ENCODE results near the gene FKBP1B. TPM values are rescaled to one million over a fixed set of nuclear protein-coding genes. Genes with fewer than 3 reads are reported as not detected.
A peak's percentile ranks its signal among the peaks of the same experiment; 100 is the strongest.

FKBP1B gene
- 2.9 and 3.7 TPM in 2 replicates for total RNA-seq (2021)
- percentile 26 among the genes with signal in this experiment for Bru-seq, nascent RNA
- percentile 39 among the genes with signal in this experiment for BruChase-seq, experiment 1, labeled RNA remaining after a 2-hour chase
- percentile 39 among the genes with signal in this experiment for BruChase-seq, experiment 2, labeled RNA remaining after a 6-hour chase
- long read RNA-seq, partial matches to known transcripts: 0 of 9 reads
- long read RNA-seq, other reads (novel, unspliced or antisense): 4 of 9 reads

DNA sequence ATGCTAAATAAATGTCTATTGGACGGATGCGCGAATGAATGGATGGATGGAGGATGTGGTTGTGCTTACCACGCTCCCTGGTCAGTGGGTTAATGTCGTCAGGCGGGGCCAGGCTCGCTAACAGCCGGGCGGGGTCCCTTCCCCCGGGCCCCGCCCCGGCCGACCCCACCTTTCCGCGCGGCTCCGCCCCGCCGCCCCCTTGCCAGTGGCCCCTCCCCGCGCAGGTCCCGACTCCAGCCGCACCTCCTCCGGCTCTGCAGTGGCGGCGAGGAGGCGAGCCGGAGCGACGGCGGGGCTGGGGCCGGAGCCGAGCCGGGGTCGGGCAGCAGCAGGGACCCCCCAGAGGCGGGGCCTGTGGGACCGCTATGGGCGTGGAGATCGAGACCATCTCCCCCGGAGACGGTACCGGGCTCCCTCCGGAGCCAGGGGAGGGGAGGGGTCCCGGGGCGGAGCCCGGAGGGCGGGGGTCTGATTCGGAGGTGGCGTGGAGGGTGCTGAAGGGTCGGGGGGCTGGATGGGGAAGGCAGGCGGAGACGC, at the start of gene FKBP1B:
FKBP1B (plus strand) TSS at position 257 of the 537 bp plus-strand sequence; CDS start at position 366, 109 bp downstream.
- H3K27ac ChIP-seq (ENCODE audit: low read depth, low read length, poor library complexity, severe bottlenecking): no peak within 1 kb of the TSS
- POLR2A ChIA-PET (ENCODE audit: low non-redundant PET): no interaction called here

GRCh38 chr2:24007693-24008092, 41.8 kb upstream of the FKBP1B start:
- Histone ChIP-seq H3K4me1 (ENCODE audit: insufficient read depth, low read length, poor library complexity, severe bottlenecking) (no peaks in the 10 kb centered on the region), H3K4me3 (ENCODE audit: low read depth, low read length, poor library complexity, severe bottlenecking) (no peak overlapping the region), H3K36me3 (ENCODE audit: insufficient read depth, low read length, poor library complexity, severe bottlenecking) (no peaks in the 10 kb centered on the region), H3K27me3 (replicated peaks; ENCODE audit: insufficient read depth, low read depth, low read length, poor library complexity) (no peaks in the 10 kb centered on the region), H3K9me3 (ENCODE audit: low read depth, low read length, poor library complexity, severe bottlenecking) (no peaks in the 10 kb centered on the region), H3K27ac (ENCODE audit: low read depth, low read length, poor library complexity, severe bottlenecking) (no peak overlapping the region)
- DNase-seq (ENCODE audit: low spot score): no peak
- intact Hi-C loops (cut with micrococcal nuclease; ENCODE audit: unreplicated experiment): no loop called here
- TF ChIP-seq, protein P1, sequence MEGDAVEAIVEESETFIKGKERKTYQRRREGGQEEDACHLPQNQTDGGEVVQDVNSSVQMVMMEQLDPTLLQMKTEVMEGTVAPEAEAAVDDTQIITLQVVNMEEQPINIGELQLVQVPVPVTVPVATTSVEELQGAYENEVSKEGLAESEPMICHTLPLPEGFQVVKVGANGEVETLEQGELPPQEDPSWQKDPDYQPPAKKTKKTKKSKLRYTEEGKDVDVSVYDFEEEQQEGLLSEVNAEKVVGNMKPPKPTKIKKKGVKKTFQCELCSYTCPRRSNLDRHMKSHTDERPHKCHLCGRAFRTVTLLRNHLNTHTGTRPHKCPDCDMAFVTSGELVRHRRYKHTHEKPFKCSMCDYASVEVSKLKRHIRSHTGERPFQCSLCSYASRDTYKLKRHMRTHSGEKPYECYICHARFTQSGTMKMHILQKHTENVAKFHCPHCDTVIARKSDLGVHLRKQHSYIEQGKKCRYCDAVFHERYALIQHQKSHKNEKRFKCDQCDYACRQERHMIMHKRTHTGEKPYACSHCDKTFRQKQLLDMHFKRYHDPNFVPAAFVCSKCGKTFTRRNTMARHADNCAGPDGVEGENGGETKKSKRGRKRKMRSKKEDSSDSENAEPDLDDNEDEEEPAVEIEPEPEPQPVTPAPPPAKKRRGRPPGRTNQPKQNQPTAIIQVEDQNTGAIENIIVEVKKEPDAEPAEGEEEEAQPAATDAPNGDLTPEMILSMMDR (conservative IDR thresholded peaks at IDR 0.05; ENCODE audit: low read depth, low read length): no peak
- TF ChIP-seq EZH2 (IDR thresholded peaks at IDR 0.05; ENCODE audit: borderline replicate concordance, low read depth, low read length, poor library complexity, severe bottlenecking): no peak
- no TSS peak for BruUV-seq (replicated peaks)
- ChIA-PET POLR2A (ENCODE audit: low non-redundant PET) (no interaction called here), CTCF (no interaction called here)

More for the DNA sequence above, at the start of gene FKBP1B:
- no peaks in the 10 kb centered on the region for H3K9me3 ChIP-seq (ENCODE audit: low read depth, low read length, poor library complexity, severe bottlenecking)
- DNase-seq (ENCODE audit: low spot score): peak; percentile 47
- CTCF ChIA-PET: no interaction called here
- no peaks in the 10 kb centered on the region for H3K27me3 ChIP-seq (replicated peaks; ENCODE audit: insufficient read depth, low read depth, low read length, poor library complexity)
- intact Hi-C loops (cut with micrococcal nuclease; ENCODE audit: unreplicated experiment): no loop called here
- H3K4me1 ChIP-seq (ENCODE audit: insufficient read depth, low read length, poor library complexity, severe bottlenecking): peaks cover 17% of the 10 kb centered on the region
- peak within 1 kb of the TSS; percentile 91 for H3K4me3 ChIP-seq (ENCODE audit: low read depth, low read length, poor library complexity, severe bottlenecking)
- no peaks in the 10 kb centered on the region for H3K36me3 ChIP-seq (ENCODE audit: insufficient read depth, low read length, poor library complexity, severe bottlenecking)
- no TSS peak for BruUV-seq (replicated peaks)
- no peak for TF ChIP-seq EZH2 (IDR thresholded peaks at IDR 0.05; ENCODE audit: borderline replicate concordance, low read depth, low read length, poor library complexity, severe bottlenecking)
- TF ChIP-seq, protein P1 (conservative IDR thresholded peaks at IDR 0.05; ENCODE audit: low read depth, low read length): no peak

GRCh38 chr2:24008672-24009366, 40.7 kb upstream of the FKBP1B start:
- TF ChIP-seq EZH2 (IDR thresholded peaks at IDR 0.05; ENCODE audit: borderline replicate concordance, low read depth, low read length, poor library complexity, severe bottlenecking): no peak
- TF ChIP-seq, protein P1 (conservative IDR thresholded peaks at IDR 0.05; ENCODE audit: low read depth, low read length): no peak
- H3K36me3 ChIP-seq (ENCODE audit: insufficient read depth, low read length, poor library complexity, severe bottlenecking): no peaks in the 10 kb centered on the region
- BruUV-seq (replicated peaks): no TSS peak
- H3K4me1 ChIP-seq (ENCODE audit: insufficient read depth, low read length, poor library complexity, severe bottlenecking): no peaks in the 10 kb centered on the region
- H3K27me3 ChIP-seq (replicated peaks; ENCODE audit: insufficient read depth, low read depth, low read length, poor library complexity): no peaks in the 10 kb centered on the region
- no peak for DNase-seq (ENCODE audit: low spot score)
- no peak overlapping the region for H3K27ac ChIP-seq (ENCODE audit: low read depth, low read length, poor library complexity, severe bottlenecking)
- POLR2A ChIA-PET (ENCODE audit: low non-redundant PET): no interaction called here
- no peaks in the 10 kb centered on the region for H3K9me3 ChIP-seq (ENCODE audit: low read depth, low read length, poor library complexity, severe bottlenecking)
- CTCF ChIA-PET: no interaction called here
- H3K4me3 ChIP-seq (ENCODE audit: low read depth, low read length, poor library complexity, severe bottlenecking): no peak overlapping the region
- intact Hi-C loops (cut with micrococcal nuclease; ENCODE audit: unreplicated experiment): no loop called here

Measured in A673 (cell line).